Body of pancreas (tissue), 4 donors: ENCODE measurements around the gene COPS7B. TPM values are rescaled to one million over a fixed set of nuclear protein-coding genes. Genes with fewer than 3 reads are reported as not detected.

Experiments used
- ATAC-seq: fragments of 150-250 bp; one replicate; pipeline ENCODE4 v1.9.1; 2016
- DNase-seq, 4 donors: peaks; one replicate each; pipeline ENCODE4 v3.0.0-alpha.2; 2019
- H3K27ac ChIP-seq, 4 donors: fragments of 200-600 bp; sonication (generic); 1 replicate in 3 of 4; 2 replicates in 1 of 4; pipeline versions ENCODE4 v1.5.1 to v1.6.1; 2016 to 2019; ENCODE audit warnings: mild to moderate bottlenecking in 1 of 4, mixed read lengths in 1 of 4, moderate library complexity in 1 of 4
- H3K27me3 ChIP-seq, 2 donors: fragments of 200-600 bp; sonication (generic); one replicate each; pipeline ENCODE4 v1.6.0; 2016; ENCODE audit warnings: mild to moderate bottlenecking in 1 of 2
- H3K36me3 ChIP-seq, 2 donors: fragments of 200-600 bp; sonication (generic); replicated peaks in 1 of 2; 2 replicates each; pipeline ENCODE4 v1.5.1; 2016; ENCODE audit warnings: low read depth in 2 of 2; ENCODE audit not compliant: insufficient read depth in 1 of 2
- H3K4me1 ChIP-seq: fragments of 200-600 bp; sonication (generic); one replicate; pipeline ENCODE4 v1.6.0; 2016
- H3K4me3 ChIP-seq, 2 donors: fragments of 200-600 bp; sonication (generic); 1 replicate in 1 of 2; 2 replicates in 1 of 2; pipeline ENCODE4 v1.5.1; 2016 to 2019
- H3K9me3 ChIP-seq, 3 donors: fragments of 200-600 bp; sonication (generic); 1 replicate in 2 of 3; 2 replicates in 1 of 3; pipeline ENCODE4 v1.5.1; 2016
- POLR2A ChIP-seq, 3 donors: fragments of 450-650 bp; IDR thresholded peaks; one replicate each; pipeline ENCODE4 v1.6.1; 2016; ENCODE audit warnings: antibody characterized with exemption in 3 of 3, mild to moderate bottlenecking in 2 of 3
- WGBS, 2 donors: methylation state at CpG; one replicate each; pipeline ENCODE4 v1.1.5; 2017; 5-methylcytosine and 5-hydroxymethylcytosine counted together
- intact Hi-C: fragments of 100-400 bp; cut with DNase I; formaldehyde crosslinking; loops from one replicate; pipeline ENCODE4 v1.15.1; 2023
- total RNA-seq, 2 donors: library from RNA; depleted of rRNA; stranded (reverse); fragments of >200 nt; gene quantifications; one replicate each; pipeline ENCODE4 v1.1.0, GENCODE V29; 2016
- TF ChIP-seq, protein P1 (sequence below), 7 experiments: fragments of 450-650 bp in 4 of 7; fragments of 200-600 bp in 3 of 7; sonication (generic) in 3 of 7; IDR thresholded peaks; one replicate each; pipeline ENCODE4 v1.5.1; 2016 to 2019; ENCODE audit warnings: antibody characterized with exemption in 7 of 7

Gene COPS7B
- total RNA-seq, 2 donors from 2014 or later: 16.9 to 24.7 TPM

DNA sequence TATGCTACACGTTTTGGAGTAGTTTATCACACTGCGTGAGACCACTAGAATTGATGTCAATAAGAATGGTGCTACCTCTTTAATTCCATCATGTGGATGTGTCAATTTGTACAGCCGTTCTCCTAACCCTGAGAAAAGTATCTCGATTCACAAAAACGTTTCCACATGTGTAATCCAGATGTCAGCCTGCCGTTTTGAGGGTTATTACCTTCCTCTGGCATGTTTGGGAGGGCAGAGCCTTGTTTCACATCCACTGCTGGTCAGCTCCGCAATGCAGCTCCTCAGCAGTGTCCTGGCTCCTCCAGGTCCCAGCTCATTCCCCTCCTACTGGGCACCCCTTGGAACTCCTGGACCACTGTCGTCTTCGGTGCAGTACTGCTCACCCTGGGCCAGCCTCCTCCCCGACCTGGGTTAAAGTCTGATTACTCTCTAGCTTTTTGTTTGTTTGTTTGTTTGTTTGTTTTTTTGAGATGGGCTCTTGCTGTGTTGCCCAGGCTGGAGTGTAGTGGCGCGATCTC, 34.6 kb downstream of the COPS7B start:
- H3K4me1 ChIP-seq: no peaks in the 10 kb centered on the region
- no peaks in the 10 kb centered on the region for H3K36me3 ChIP-seq
- H3K4me3 ChIP-seq: no peak overlapping the region
- H3K27ac ChIP-seq: no peak overlapping the region
- TF ChIP-seq, protein P1, sequence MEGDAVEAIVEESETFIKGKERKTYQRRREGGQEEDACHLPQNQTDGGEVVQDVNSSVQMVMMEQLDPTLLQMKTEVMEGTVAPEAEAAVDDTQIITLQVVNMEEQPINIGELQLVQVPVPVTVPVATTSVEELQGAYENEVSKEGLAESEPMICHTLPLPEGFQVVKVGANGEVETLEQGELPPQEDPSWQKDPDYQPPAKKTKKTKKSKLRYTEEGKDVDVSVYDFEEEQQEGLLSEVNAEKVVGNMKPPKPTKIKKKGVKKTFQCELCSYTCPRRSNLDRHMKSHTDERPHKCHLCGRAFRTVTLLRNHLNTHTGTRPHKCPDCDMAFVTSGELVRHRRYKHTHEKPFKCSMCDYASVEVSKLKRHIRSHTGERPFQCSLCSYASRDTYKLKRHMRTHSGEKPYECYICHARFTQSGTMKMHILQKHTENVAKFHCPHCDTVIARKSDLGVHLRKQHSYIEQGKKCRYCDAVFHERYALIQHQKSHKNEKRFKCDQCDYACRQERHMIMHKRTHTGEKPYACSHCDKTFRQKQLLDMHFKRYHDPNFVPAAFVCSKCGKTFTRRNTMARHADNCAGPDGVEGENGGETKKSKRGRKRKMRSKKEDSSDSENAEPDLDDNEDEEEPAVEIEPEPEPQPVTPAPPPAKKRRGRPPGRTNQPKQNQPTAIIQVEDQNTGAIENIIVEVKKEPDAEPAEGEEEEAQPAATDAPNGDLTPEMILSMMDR (IDR thresholded peaks at IDR 0.05): no peak
- no peak for TF ChIP-seq POLR2A (IDR thresholded peaks at IDR 0.05)
- DNase-seq: no peak
- ATAC-seq: no peak
- no peaks in the 10 kb centered on the region for H3K27me3 ChIP-seq
- no peaks in the 10 kb centered on the region for H3K9me3 ChIP-seq
- intact Hi-C loops: no loop called here
- WGBS, 2 donors: 69 to 70% methylated on average over 12 of the region's 12 CpGs

- ATAC-seq (no peak), DNase-seq (no peak)
- Histone ChIP-seq H3K27ac (no peak overlapping the region), H3K4me1 (no peaks in the 10 kb centered on the region), H3K36me3 (no peaks in the 10 kb centered on the region), H3K4me3 (no peak overlapping the region), H3K9me3 (no peaks in the 10 kb centered on the region), H3K27me3 (no peaks in the 10 kb centered on the region)
- intact Hi-C loops: no loop called here
- WGBS, 2 donors: 37 to 39% methylated on average over 3 of the region's 3 CpGs
- no peak for TF ChIP-seq POLR2A (IDR thresholded peaks at IDR 0.05)
- TF ChIP-seq, protein P1 (IDR thresholded peaks at IDR 0.05): no peak
Measured at GRCh38 chr2:231821908-231822307, 35.7 kb downstream of the COPS7B start.

DNA sequence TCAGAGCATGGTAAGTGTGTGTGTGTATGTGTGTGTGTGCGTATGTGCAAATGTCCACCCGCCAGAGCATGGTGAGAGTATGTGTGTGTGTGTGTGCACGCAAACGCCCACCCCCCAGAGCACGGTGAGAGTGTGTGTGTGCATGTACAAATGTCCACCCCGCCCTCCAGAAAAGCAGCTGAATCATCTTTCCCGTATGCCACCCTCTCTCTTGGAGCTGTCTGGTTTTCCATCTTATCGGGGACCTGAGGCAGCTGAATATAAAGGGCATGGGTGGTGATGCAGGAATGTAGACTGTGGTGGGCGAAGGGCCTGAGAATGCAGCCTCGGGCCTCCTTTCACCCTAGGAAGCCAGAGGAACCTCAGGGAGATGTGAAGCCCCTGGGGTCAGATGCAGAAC, 66.9 kb downstream of the COPS7B start:
- H3K27me3 ChIP-seq: no peaks in the 10 kb centered on the region
- ATAC-seq (no peak), DNase-seq (no peak)
- no peak overlapping the region for H3K27ac ChIP-seq
- TF ChIP-seq POLR2A (IDR thresholded peaks at IDR 0.05): no peak
- TF ChIP-seq, protein P1 (IDR thresholded peaks at IDR 0.05): no peak
- H3K4me3 ChIP-seq: no peak overlapping the region
- 67 to 70% methylated on average over 10 of the region's 10 CpGs for WGBS, 2 donors
- no peaks in the 10 kb centered on the region for H3K36me3 ChIP-seq
- no peaks in the 10 kb centered on the region for H3K4me1 ChIP-seq
- intact Hi-C loops: no loop called here
- no peaks in the 10 kb centered on the region for H3K9me3 ChIP-seq

DNA sequence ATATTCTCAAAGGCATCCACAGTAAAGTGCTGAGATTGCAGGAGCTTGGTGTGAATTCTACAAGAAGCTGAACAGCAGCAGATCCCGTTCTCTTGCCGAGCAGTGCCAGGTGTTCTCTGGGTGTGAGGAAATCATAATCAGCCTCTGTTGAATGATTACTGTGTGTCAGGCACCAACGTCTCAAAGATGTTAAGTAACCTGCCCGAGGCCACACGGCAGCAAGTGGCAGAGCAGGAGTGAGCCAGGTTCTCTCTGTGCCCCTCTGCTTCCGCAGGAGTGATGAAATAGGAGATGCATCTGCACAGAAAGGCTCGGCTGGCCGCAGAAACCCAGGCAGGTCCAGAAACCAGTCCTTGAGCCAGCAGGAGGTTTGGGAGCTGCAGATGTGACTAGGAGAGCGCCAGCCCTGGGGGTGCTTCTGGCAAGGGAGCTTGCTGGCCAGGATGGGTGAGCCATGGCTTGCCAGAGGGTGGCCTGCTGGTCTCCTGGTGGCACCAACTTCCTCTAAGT, 68.4 kb downstream of the COPS7B start:
- intact Hi-C loops: no loop called here
- DNase-seq: no peak
- Histone ChIP-seq H3K27me3 (no peaks in the 10 kb centered on the region), H3K27ac (no peak overlapping the region), H3K4me3 (no peak overlapping the region), H3K4me1 (no peaks in the 10 kb centered on the region), H3K36me3 (no peaks in the 10 kb centered on the region), H3K9me3 (no peaks in the 10 kb centered on the region)
- 62 to 67% methylated on average over 5 to 9 of the region's 9 CpGs for WGBS, 2 donors
- no peak for ATAC-seq
- TF ChIP-seq, protein P1 (IDR thresholded peaks at IDR 0.05): no peak
- no peak for TF ChIP-seq POLR2A (IDR thresholded peaks at IDR 0.05)

DNA sequence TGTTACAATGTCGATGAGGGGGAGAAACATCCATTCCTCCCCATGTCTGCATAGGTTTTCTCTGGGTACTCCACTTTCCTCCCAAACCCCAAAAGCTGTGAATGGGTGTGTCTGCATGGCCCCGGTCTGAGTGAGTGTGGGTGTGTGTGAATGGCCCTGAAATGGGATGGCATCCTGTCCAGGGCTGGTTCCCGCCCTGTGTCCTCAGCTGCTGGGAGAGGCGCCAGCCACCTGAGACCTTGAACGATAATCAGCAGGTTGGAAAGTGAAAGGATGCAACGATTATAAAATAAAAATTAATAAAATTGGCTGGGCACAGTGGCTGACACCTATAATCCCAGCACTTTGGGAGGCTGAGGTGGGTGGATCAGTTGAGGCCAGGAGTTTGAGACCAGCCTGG, 70.7 kb downstream of the COPS7B start:
- Histone ChIP-seq H3K27me3 (no peaks in the 10 kb centered on the region), H3K4me1 (no peaks in the 10 kb centered on the region), H3K4me3 (no peak overlapping the region), H3K36me3 (no peaks in the 10 kb centered on the region), H3K9me3 (no peaks in the 10 kb centered on the region), H3K27ac (no peak overlapping the region)
- TF ChIP-seq, protein P1 (IDR thresholded peaks at IDR 0.05): no peak
- no peak for TF ChIP-seq POLR2A (IDR thresholded peaks at IDR 0.05)
- ATAC-seq: no peak
- intact Hi-C loops: no loop called here
- WGBS, 2 donors: 32 to 40% methylated on average over 6 of the region's 6 CpGs
- no peak for DNase-seq
